ENCODE data around the gene TMEFF1.

TMEFF1 gene

GRCh38 chr9:100474924-100475276 is 2.0 kb downstream of the TMEFF1 start:
- no peak for TF ChIP-seq CTCF (IDR thresholded peaks at IDR 0.05; ENCODE audit: insufficient read depth, low read depth, low read length, missing control alignments)
- H3K4me3 ChIP-seq (ENCODE audit: low read depth, low read length) = no peak overlapping the region
- no peak for DNase-seq (ENCODE audit: low read depth)

GRCh38 chr9:100477241-100477640 is 4.3 kb downstream of the TMEFF1 start:
- no peak for DNase-seq (ENCODE audit: low read depth)

GRCh38 chr9:100478192-100478591 is 5.2 kb downstream of the TMEFF1 start:
- DNase-seq (ENCODE audit: low read depth) = no peak
- H3K4me3 ChIP-seq (ENCODE audit: low read depth, low read length) = no peak overlapping the region
- TF ChIP-seq CTCF (IDR thresholded peaks at IDR 0.05; ENCODE audit: insufficient read depth, low read depth, low read length, missing control alignments) = no peak

More at GRCh38 chr9:100477241-100477640, 4.3 kb downstream of the TMEFF1 start:
- H3K4me3 ChIP-seq (ENCODE audit: low read depth, low read length) = no peak overlapping the region
- no peak for TF ChIP-seq CTCF (IDR thresholded peaks at IDR 0.05; ENCODE audit: insufficient read depth, low read depth, low read length, missing control alignments)

GRCh38 chr9:100479820-100480219 is 6.9 kb downstream of the TMEFF1 start:
- TF ChIP-seq CTCF (IDR thresholded peaks at IDR 0.05; ENCODE audit: insufficient read depth, low read depth, low read length, missing control alignments) = no peak
- DNase-seq (ENCODE audit: low read depth) = no peak
- no peak overlapping the region for H3K4me3 ChIP-seq (ENCODE audit: low read depth, low read length)

GRCh38 chr9:100485196-100485595 is 12.2 kb downstream of the TMEFF1 start:
- DNase-seq (ENCODE audit: low read depth) = no peak
- TF ChIP-seq CTCF (IDR thresholded peaks at IDR 0.05; ENCODE audit: insufficient read depth, low read depth, low read length, missing control alignments) = no peak

GRCh38 chr9:100486479-100487176 is 13.7 kb downstream of the TMEFF1 start:
- no peak for TF ChIP-seq CTCF (IDR thresholded peaks at IDR 0.05; ENCODE audit: insufficient read depth, low read depth, low read length, missing control alignments)
- no peak overlapping the region for H3K4me3 ChIP-seq (ENCODE audit: low read depth, low read length)
- DNase-seq (ENCODE audit: low read depth) = no peak

More at GRCh38 chr9:100485196-100485595, 12.2 kb downstream of the TMEFF1 start:
- H3K4me3 ChIP-seq (ENCODE audit: low read depth, low read length) = no peak overlapping the region

- no peak for DNase-seq (ENCODE audit: low read depth)
Observed at GRCh38 chr9:100488177-100488576, 15.2 kb downstream of the TMEFF1 start.

More at GRCh38 chr9:100488177-100488576, 15.2 kb downstream of the TMEFF1 start:
- H3K4me3 ChIP-seq (ENCODE audit: low read depth, low read length) = no peak overlapping the region
- no peak for TF ChIP-seq CTCF (IDR thresholded peaks at IDR 0.05; ENCODE audit: insufficient read depth, low read depth, low read length, missing control alignments)
